ENCODE results near the gene TEX35. TPM values are rescaled to one million over a fixed set of nuclear protein-coding genes. Genes with fewer than 3 reads are reported as not detected.
"Not testable (repeated sequence)": the region's sequence is repeated elsewhere in the genome, so short reads cannot be mapped to it uniquely, and the experiment has no call there.

Gene TEX35
- total RNA-seq, 3 donors from 2014 or later, result not detected

DNA sequence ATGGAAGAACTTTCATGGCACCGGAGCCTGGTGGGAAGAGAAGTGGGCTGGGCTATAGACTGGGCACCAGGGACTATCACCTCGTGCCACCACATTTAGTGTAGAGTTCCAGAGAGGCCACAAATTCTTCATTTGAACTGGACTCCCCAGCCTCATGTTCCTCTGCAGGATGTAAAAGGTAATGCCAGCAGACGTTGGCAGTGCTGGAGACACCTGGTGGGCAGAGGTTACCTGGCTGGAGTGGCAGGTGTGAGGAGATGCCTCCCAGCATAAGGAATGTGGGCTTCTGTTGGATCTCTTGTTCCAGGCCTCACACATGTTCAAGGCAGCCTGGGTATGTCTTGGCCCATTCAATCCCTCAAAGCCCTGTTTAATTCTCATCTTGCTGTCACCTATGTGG is 35.2 kb downstream of the TEX35 start:
- H3K4me1 ChIP-seq (ENCODE audit: low read depth), result peaks cover 3% of the 10 kb centered on the region
- H3K9me3 ChIP-seq, result no peaks in the 10 kb centered on the region
- ATAC-seq (peak; percentile 24), DNase-seq (no peak)
- no peak overlapping the region for H3K4me3 ChIP-seq
- intact Hi-C loops (cut with DNase I, micrococcal nuclease), result no loop called here
- no peak for TF ChIP-seq CTCF (IDR thresholded peaks at IDR 0.05)
- no peaks in the 10 kb centered on the region for H3K36me3 ChIP-seq (ENCODE audit: low read depth)

DNA sequence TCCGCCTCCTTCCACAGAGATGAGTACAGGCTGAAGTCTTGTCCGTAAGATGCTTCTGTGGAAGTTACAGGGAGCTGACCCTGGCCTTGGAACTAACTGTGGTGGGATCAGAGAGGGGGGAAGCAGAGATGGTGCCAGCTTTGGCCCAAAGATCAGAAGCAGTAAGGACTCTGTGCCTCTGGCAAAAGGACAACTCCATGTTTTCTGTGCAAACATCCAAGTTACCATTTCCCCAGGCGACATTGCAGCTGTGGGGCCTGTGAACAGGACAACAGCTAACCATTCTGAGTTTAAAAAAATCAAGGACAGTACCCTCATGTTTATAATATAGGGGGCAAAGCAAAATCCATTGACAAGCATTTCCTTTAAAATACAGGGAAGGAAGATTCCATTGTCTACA is 38.4 kb downstream of the TEX35 start:
- peaks cover 4% of the 10 kb centered on the region for H3K9me3 ChIP-seq
- no peak for TF ChIP-seq CTCF (IDR thresholded peaks at IDR 0.05)
- intact Hi-C loops (cut with DNase I, micrococcal nuclease), result no loop called here
- H3K4me1 ChIP-seq (ENCODE audit: low read depth), result no peaks in the 10 kb centered on the region
- ATAC-seq (no peak), DNase-seq (no peak)
- no peaks in the 10 kb centered on the region for H3K36me3 ChIP-seq (ENCODE audit: low read depth)
- H3K4me3 ChIP-seq, result no peak overlapping the region

DNA sequence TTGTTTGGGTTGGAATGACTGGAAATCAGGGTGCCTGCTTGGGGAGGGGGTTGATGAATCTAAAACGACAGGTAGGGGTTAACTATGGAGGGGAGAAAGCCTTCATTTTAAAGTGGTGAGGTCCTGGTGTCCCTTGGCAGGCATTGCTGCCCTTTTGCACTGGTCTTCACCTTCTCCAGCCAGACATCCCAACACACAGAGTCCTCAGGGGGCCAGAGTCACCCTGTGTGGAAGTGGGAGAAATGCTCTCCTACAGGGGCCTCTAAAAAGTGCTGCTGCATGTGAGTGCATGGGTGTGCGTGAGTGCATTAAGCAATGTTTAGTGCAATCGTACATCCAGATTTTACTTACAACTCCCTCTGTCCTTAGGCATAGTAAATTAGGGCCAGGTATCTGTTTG is 39.0 kb downstream of the TEX35 start:
- Histone ChIP-seq H3K4me3 (no peak overlapping the region), H3K4me1 (ENCODE audit: low read depth) (no peaks in the 10 kb centered on the region), H3K36me3 (ENCODE audit: low read depth) (no peaks in the 10 kb centered on the region), H3K9me3 (peaks cover 4% of the 10 kb centered on the region)
- no peak for ATAC-seq
- no peak for TF ChIP-seq CTCF (IDR thresholded peaks at IDR 0.05)
- no peak for DNase-seq
- intact Hi-C loops (cut with DNase I, micrococcal nuclease), result no loop called here

DNA sequence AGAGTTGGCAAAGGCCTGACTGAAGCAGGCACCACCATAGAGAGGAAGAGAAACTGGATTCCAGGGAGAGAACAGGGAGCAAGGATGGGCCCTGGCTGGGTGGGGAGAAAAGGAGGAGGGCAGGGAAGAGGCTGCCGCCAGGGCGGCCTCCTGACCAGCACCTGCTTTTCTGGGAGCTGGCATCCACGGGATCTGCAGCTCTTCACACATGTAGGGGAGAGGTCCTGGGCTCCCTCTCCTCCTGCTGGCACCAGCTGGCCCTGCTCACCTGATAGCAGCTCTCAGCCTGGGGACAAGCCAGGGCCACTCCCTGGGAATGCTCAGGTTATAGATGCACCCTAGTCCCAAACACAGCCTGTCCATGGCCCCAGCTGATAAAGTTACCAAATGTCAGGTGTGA is 39.9 kb downstream of the TEX35 start:
- DNase-seq (no peak), ATAC-seq (no peak)
- no peak overlapping the region for H3K4me3 ChIP-seq
- H3K4me1 ChIP-seq (ENCODE audit: low read depth), result no peaks in the 10 kb centered on the region
- peaks cover 4% of the 10 kb centered on the region for H3K9me3 ChIP-seq
- no peaks in the 10 kb centered on the region for H3K36me3 ChIP-seq (ENCODE audit: low read depth)
- no peak for TF ChIP-seq CTCF (IDR thresholded peaks at IDR 0.05)
- intact Hi-C loops (cut with DNase I, micrococcal nuclease), result no loop called here

GRCh38 chr1:178554351-178554750 is 41.4 kb downstream of the TEX35 start:
- H3K4me3 ChIP-seq; H3K9me3 ChIP-seq; H3K4me1 ChIP-seq (ENCODE audit: low read depth); H3K36me3 ChIP-seq (ENCODE audit: low read depth); DNase-seq; ATAC-seq; intact Hi-C loops (cut with DNase I, micrococcal nuclease): not testable (repeated sequence)

DNA sequence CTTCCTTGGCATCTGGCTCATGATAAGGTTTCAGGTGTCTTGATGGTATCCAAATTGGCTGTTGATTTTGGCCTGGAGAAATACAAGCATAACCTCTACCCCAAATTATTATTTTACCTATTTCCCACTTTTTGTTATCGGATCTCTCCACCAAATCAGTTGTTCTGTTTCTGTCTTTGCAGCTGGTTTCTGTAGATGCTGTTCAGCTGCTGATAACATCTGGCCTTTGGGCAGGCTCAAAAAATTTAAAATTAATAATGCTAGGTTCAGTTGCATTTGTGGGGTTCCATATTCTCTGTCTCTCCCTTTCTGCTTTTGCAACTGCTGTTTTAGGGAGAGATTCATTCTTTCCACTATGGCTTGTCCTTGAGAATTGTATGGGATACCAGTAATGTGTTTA is 42.7 kb downstream of the TEX35 start:
- DNase-seq; H3K4me1 ChIP-seq (ENCODE audit: low read depth); intact Hi-C loops (cut with DNase I, micrococcal nuclease); H3K4me3 ChIP-seq; ATAC-seq; H3K9me3 ChIP-seq; H3K36me3 ChIP-seq (ENCODE audit: low read depth): not testable (repeated sequence)

DNA sequence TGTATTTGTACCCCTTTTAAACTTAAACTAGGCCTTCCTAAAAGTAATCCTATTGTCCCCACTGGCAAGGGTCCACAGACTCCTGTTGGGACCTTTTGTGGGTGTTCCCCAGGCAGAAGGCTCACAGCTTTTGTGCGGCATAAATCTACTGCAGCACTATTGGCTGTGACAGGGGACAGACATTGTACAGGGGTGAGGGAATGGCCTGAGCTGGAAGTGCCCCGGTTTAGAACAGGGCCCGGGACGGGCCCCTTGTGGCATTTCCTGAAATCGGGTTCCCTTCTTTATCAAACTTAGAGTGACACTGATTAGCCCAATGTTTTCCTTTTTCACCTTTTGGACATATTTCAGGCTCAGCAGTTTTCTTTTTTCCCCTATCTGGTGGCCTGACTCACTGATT is 45.9 kb downstream of the TEX35 start:
- H3K9me3 ChIP-seq; intact Hi-C loops (cut with DNase I, micrococcal nuclease); H3K36me3 ChIP-seq (ENCODE audit: low read depth); H3K4me1 ChIP-seq (ENCODE audit: low read depth); H3K4me3 ChIP-seq; DNase-seq; ATAC-seq: not testable (repeated sequence)

Measured in mucosa of descending colon (tissue), 3 donors.